ENCODE data around the gene PRKD2. TPM values are rescaled to one million over a fixed set of nuclear protein-coding genes. Genes with fewer than 3 reads are reported as not detected.

The PRKD2 gene
- total and polyA plus RNA-seq, 2 of the 8 experiments (the other 6 are each of a cell fraction or from before 2014, with no cell fraction given), result 24.4 to 63.8 TPM

DNA sequence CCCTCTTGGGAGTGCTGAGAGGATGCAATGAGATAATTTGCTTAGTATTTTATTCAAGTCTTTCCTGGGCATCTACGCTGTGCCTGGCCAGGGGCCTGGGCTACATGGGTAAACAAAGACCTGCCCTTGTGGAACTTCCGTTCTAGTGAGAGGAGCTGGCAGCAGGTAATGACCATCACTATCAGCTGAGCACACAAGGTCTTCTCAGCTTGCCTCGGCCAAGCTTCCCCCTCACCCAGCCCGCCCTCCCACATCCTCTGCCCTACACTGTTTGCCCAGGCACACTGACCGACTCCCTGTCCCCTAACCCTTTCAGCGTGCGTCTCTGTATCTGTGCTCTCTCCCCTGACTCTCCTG is 20.4 kb upstream of the PRKD2 start (continued):
- TF ChIP-seq CTCF (IDR thresholded peaks at IDR 0.05; ENCODE audit: control extremely low read depth in 1 of 3, insufficient read depth in 1 of 3, low read depth in 1 of 3, low read length in 3 of 3) (no peak), BCL11A (IDR thresholded peaks at IDR 0.05; ENCODE audit: low read depth in 2 of 2, low read length in 2 of 2) (no peak), GTF2F1 (IDR thresholded peaks at IDR 0.05; ENCODE audit: borderline replicate concordance, low read depth, low read length) (no peak), RFX5 (IDR thresholded peaks at IDR 0.05; ENCODE audit: borderline replicate concordance, low read depth, low read length) (no peak), RAD21 (IDR thresholded peaks at IDR 0.05 in 1 of 2, conservative IDR thresholded peaks at IDR 0.05 in 1 of 2; ENCODE audit: low read depth in 2 of 2, low read length in 2 of 2) (no peak), ASH2L (IDR thresholded peaks at IDR 0.05; ENCODE audit: low read length) (no peak), JUND (IDR thresholded peaks at IDR 0.05; ENCODE audit: low read length) (no peak), TAF1 (IDR thresholded peaks at IDR 0.05; ENCODE audit: low read depth, low read length) (no peak)

Measured in H1 (cell line).